HepG2 (cell line): Measurements from ENCODE around the gene MMRN1. TPM values are rescaled to one million over a fixed set of nuclear protein-coding genes. Genes with fewer than 3 reads are reported as not detected.

ENCODE experiments used
- ATAC-seq: fragments of 200-7000 bp; cut with Tn5 transposase; 3 replicates; pipeline ENCODE4 v1.9.1; 2020; ENCODE audit warnings: mild to moderate bottlenecking, moderate library complexity
- BruUV-seq: library from RNA; stranded (reverse); fragments of 400-500 nt; replicated peaks from 2 replicates; lab custom pipeline; 2021; lab: Mats Ljungman, UMichigan
- CTCF ChIA-PET: fragments of 300-600 bp; formaldehyde crosslinking; extraction: SDS; loops from one replicate; lab custom pipeline; 2021; ENCODE audit warnings: low total read pairs, inconsistent platforms, low intra/inter-chr PET ratio; lab: Yijun Ruan, JAX
- POLR2A ChIA-PET: fragments of 350-600 bp; sonication (Branson Sonifier 250); formaldehyde crosslinking; loops from one replicate; lab custom pipeline; 2020; ENCODE audit warnings: antibody characterized with exemption, inconsistent platforms; lab: Yijun Ruan, JAX
- DNase-seq: peaks from one replicate; pipeline ENCODE4 v3.0.0-alpha.2; 2015; ENCODE audit warnings: low spot score
- FAIRE-seq: peaks from 3 replicates; lab custom pipeline; 2011; peaks lifted over from hg19 to GRCh38; lab: Jason Lieb, UNC
- H2AFZ ChIP-seq: one replicate; pipeline ENCODE4 v1.6.1; 2011; ENCODE audit warnings: low read length, inconsistent platforms
- H3K27ac ChIP-seq: fragments of 300-600 bp; 3 replicates; pipeline ENCODE4 v1.8.0; 2011; ENCODE audit warnings: mixed run types, mild to moderate bottlenecking, mixed read lengths, low read length, inconsistent platforms; ENCODE audit not compliant: insufficient read depth; ENCODE audit errors: extremely low read length
- H3K27me3 ChIP-seq, 2 experiments: fragments of 200-600 bp in 1 of 2; 2 replicates in 1 of 2; 3 replicates in 1 of 2; pipeline versions ENCODE4 v1.6.0 to v1.8.0; 2011; ENCODE audit warnings: low read length in 2 of 2, mild to moderate bottlenecking in 2 of 2, moderate library complexity in 2 of 2, inconsistent platforms in 1 of 2; ENCODE audit not compliant: insufficient read depth in 2 of 2, control insufficient read depth in 1 of 2
- H3K36me3 ChIP-seq, 2 experiments: fragments of 200-600 bp in 1 of 2; replicated peaks in 1 of 2; 2 replicates in 1 of 2; 3 replicates in 1 of 2; pipeline versions ENCODE4 v1.5.1 to v1.8.0; 2011; ENCODE audit warnings: low read length in 2 of 2, inconsistent platforms in 1 of 2; ENCODE audit not compliant: insufficient read depth in 2 of 2, control insufficient read depth in 1 of 2
- H3K4me1 ChIP-seq: 2 replicates; pipeline ENCODE4 v1.5.1; 2012; ENCODE audit warnings: low read length, inconsistent platforms; ENCODE audit not compliant: insufficient read depth
- H3K4me2 ChIP-seq: 2 replicates; pipeline ENCODE4 v1.6.0; 2011; ENCODE audit warnings: low read depth, low read length, inconsistent platforms
- H3K4me3 ChIP-seq, 3 experiments: fragments of 200-600 bp in 1 of 3; sonication (generic), shearing (Covaris generic) in 1 of 3; replicated peaks in 1 of 3; 2 replicates each; pipeline ENCODE4 v1.5.1; 2011 to 2016; ENCODE audit warnings: low read length in 3 of 3, inconsistent platforms in 2 of 3, low read depth in 2 of 3, mild to moderate bottlenecking in 2 of 3, control low read depth in 1 of 3, mixed read lengths in 1 of 3; ENCODE audit not compliant: insufficient read depth in 1 of 3
- H3K79me2 ChIP-seq: one replicate; pipeline ENCODE4 v1.6.1; 2011; ENCODE audit warnings: low read length, inconsistent platforms; ENCODE audit not compliant: insufficient read depth
- H3K9ac ChIP-seq: 2 replicates; pipeline ENCODE4 v1.6.0; 2011; ENCODE audit warnings: mild to moderate bottlenecking, low read depth, low read length, inconsistent platforms; ENCODE audit not compliant: insufficient read depth
- H3K9me3 ChIP-seq: 2 replicates; pipeline ENCODE4 v1.5.1; 2012; ENCODE audit warnings: mild to moderate bottlenecking, low read length
- H4K20me1 ChIP-seq: 2 replicates; pipeline ENCODE4 v1.6.0; 2011; ENCODE audit warnings: inconsistent platforms, mild to moderate bottlenecking, low read length, moderate library complexity; ENCODE audit not compliant: insufficient read depth
- GATAD2A ChIP-seq: IDR thresholded peaks from 2 replicates; pipeline ENCODE4 v1.6.1; 2016
- NAIF1 ChIP-seq: sonication (generic); formaldehyde crosslinking; IDR thresholded peaks from 2 replicates; pipeline ENCODE4 v1.5.0; 2020; ENCODE audit warnings: mild to moderate bottlenecking, missing genetic modification reagents, borderline replicate concordance
- RFX1 ChIP-seq: fragments of 450-650 bp; IDR thresholded peaks from 2 replicates; pipeline ENCODE4 v1.6.1; 2017
- WGBS: methylation state at CpG from one replicate; pipeline ENCODE4 v1.1.6; 2017; ENCODE audit warnings: low lambda C conversion rate; 5-methylcytosine and 5-hydroxymethylcytosine counted together
- in situ Hi-C: cut with HindIII; loops from 2 replicates; pipeline ENCODE4 v1.10.0; 2017; ENCODE audit warnings: low pct_unique_long_range_greater_than_20kb; ENCODE audit not compliant: extremely low pct_ligation_motif_present
- intact Hi-C: fragments of 100-400 bp; cut with micrococcal nuclease; formaldehyde crosslinking; loops from one replicate; pipeline ENCODE4 v1.10.0; 2022; ENCODE audit not compliant: unreplicated experiment
- polyA plus RNA-seq, 8 experiments: library from polyadenylated mRNA; depleted of rRNA in 3 of 8; stranded (reverse) in 7 of 8; unstranded in 1 of 8; fragments of >200 nt; fragmentation: Illumina TruSeq in 4 of 8; extraction: Trizol in 4 of 8; gene quantifications; 2 replicates each; pipeline versions ENCODE4 v1.2.1 to v1.2.3, GENCODE V29; 2011 to 2016; ENCODE audit warnings: low read depth in 4 of 8, missing spikeins in 1 of 8, mixed read lengths in 1 of 8; ENCODE audit not compliant: insufficient read depth in 1 of 8
- total RNA-seq, 5 experiments: library from RNA; depleted of rRNA; stranded (reverse); fragments of >200 nt; fragmentation: Illumina TruSeq; extraction: Trizol; gene quantifications; 2 replicates each; pipeline ENCODE4 v1.2.3, GENCODE V29; 2016; ENCODE audit warnings: low read depth in 1 of 5
- TF ChIP-seq, protein P1 (sequence below): sonication (generic); formaldehyde crosslinking; IDR thresholded peaks from 2 replicates; pipeline ENCODE4 v1.4.0; 2020; ENCODE audit warnings: missing genetic modification reagents, borderline replicate concordance
- TF ChIP-seq, protein P2 (sequence below): sonication (generic); formaldehyde crosslinking; IDR thresholded peaks from 2 replicates; pipeline ENCODE4 v1.8.0; 2022; ENCODE audit warnings: mild to moderate bottlenecking, missing genetic modification reagents, moderate library complexity

The MMRN1 gene
- total and polyA plus RNA-seq, 2 of the 13 experiments (the other 11 are each of a cell fraction or from before 2014, with no cell fraction given): not detected

DNA sequence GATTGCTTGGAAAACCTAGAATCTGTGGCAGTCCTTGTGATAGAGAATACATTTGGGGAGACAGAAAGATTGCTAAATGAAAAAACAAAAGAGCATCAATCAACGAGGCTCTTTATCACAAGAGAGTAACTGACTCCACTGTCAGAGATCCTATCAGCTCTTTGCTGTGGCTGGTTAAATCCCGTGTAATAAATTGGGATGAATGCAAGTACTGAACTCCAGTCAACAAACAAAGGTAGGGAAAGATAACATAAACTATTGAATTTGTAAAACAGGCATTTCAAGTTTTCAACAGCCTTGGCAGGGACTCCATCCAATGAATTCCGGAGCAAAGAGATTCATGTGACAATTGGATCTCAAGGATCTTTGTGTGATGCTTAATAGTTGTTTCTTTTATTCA is 21.3 kb downstream of the MMRN1 start:
- intact Hi-C loops: no loop called here
- Histone ChIP-seq H3K79me2 (no peaks in the 10 kb centered on the region), H3K36me3 (no peaks in the 10 kb centered on the region), H3K9ac (no peak overlapping the region), H4K20me1 (no peaks in the 10 kb centered on the region), H3K4me1 (no peaks in the 10 kb centered on the region)
- CTCF ChIA-PET: no interaction called here
- no peak for TF ChIP-seq GATAD2A (CRISPR knock-in tag)
- TF ChIP-seq RFX1: no peak
- no peak for TF ChIP-seq NAIF1 (CRISPR knock-in tag)
- TF ChIP-seq, protein P1, sequence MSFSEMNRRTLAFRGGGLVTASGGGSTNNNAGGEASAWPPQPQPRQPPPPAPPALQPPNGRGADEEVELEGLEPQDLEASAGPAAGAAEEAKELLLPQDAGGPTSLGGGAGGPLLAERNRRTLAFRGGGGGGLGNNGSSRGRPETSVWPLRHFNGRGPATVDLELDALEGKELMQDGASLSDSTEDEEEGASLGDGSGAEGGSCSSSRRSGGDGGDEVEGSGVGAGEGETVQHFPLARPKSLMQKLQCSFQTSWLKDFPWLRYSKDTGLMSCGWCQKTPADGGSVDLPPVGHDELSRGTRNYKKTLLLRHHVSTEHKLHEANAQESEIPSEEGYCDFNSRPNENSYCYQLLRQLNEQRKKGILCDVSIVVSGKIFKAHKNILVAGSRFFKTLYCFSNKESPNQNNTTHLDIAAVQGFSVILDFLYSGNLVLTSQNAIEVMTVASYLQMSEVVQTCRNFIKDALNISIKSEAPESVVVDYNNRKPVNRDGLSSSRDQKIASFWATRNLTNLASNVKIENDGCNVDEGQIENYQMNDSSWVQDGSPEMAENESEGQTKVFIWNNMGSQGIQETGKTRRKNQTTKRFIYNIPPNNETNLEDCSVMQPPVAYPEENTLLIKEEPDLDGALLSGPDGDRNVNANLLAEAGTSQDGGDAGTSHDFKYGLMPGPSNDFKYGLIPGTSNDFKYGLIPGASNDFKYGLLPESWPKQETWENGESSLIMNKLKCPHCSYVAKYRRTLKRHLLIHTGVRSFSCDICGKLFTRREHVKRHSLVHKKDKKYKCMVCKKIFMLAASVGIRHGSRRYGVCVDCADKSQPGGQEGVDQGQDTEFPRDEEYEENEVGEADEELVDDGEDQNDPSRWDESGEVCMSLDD (CRISPR knock-in tag): no peak
- TF ChIP-seq, protein P2, sequence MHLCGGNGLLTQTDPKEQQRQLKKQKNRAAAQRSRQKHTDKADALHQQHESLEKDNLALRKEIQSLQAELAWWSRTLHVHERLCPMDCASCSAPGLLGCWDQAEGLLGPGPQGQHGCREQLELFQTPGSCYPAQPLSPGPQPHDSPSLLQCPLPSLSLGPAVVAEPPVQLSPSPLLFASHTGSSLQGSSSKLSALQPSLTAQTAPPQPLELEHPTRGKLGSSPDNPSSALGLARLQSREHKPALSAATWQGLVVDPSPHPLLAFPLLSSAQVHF (CRISPR knock-in tag): no peak
- TF ChIP-seq, all 625 proteins: peak for 0
- Histone ChIP-seq H3K4me2 (no peak overlapping the region), H3K9me3 (no peaks in the 10 kb centered on the region), H3K27ac (no peak overlapping the region), H2AFZ (no peak overlapping the region), H3K4me3 (no peak overlapping the region), H3K27me3 (no peaks in the 10 kb centered on the region)
- WGBS: 0% methylated on average over 3 of the region's 3 CpGs
- FAIRE-seq (no peak), ATAC-seq (no peak), DNase-seq (no peak)
- POLR2A ChIA-PET: no interaction called here
- in situ Hi-C loops: loop anchor here (25.0 kb wide), 1 partner anchor 679 kb away; no protein-coding TSS in a partner anchor
- BruUV-seq: no TSS peak
